ENCODE data around the gene IQCN.

DNA sequence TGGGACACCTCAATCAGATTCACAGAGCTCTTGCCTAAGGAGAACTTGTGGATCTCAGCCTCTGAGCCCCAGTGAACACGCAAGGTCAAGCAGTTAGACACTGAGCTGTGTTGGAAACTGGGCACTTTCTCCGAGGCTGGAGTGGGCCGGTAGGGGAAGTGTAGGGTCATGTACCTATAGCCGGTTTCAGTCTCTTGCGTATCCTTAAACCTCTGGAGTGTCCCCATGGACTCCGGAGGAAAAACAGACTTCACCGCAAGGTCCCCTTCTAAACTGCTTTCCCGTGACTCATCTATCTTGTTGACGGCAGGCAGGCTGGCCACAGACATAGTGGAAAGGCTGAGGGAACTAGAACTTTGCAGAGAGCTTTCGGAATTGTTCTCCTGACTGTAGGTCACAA is 11.3 kb downstream of the IQCN start:
- TF ChIP-seq SUZ12 (IDR thresholded peaks at IDR 0.05; ENCODE audit: extremely low read depth, insufficient read depth, insufficient read length) (no peak), ZNF274 (IDR thresholded peaks at IDR 0.05; ENCODE audit: low read depth, low read length) (no peak), YY1 (IDR thresholded peaks at IDR 0.05; ENCODE audit: insufficient read depth, insufficient read length) (no peak)

Data from NT2/D1 (cell line).